Activated effector memory CD4-positive, alpha-beta T cell treated with Interleukin-2 at 50 U/mL for 16 hours (primary cell): Measurements from ENCODE around the gene HSP90AA1.

Experiments used
- DNase-seq: peaks from one replicate; pipeline ENCODE4 v3.0.0-alpha.2; 2020

HSP90AA1 gene

GRCh38 chr14:102034301-102034700 is 52.5 kb downstream of the HSP90AA1 start:
- DNase-seq: no peak

DNA sequence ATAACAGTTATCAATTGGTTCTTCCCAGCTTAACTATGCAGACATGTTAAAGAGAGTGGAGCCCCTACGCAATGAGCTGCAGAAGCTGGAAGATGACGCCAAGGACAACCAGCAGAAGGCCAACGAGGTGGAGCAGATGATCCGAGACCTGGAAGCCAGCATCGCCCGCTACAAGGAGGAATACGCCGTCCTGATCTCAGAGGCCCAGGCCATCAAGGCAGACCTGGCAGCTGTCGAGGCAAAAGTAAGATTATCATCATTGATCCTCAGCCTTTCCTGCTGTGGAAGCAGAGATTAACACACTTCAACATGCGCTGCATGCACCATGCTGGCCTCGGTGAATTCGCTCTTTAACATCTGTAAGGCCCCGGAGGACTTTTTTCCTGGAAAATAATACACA is 53.6 kb downstream of the HSP90AA1 start:
- no peak for DNase-seq
